ENCODE results near the gene RABGAP1.

Gene RABGAP1

DNA sequence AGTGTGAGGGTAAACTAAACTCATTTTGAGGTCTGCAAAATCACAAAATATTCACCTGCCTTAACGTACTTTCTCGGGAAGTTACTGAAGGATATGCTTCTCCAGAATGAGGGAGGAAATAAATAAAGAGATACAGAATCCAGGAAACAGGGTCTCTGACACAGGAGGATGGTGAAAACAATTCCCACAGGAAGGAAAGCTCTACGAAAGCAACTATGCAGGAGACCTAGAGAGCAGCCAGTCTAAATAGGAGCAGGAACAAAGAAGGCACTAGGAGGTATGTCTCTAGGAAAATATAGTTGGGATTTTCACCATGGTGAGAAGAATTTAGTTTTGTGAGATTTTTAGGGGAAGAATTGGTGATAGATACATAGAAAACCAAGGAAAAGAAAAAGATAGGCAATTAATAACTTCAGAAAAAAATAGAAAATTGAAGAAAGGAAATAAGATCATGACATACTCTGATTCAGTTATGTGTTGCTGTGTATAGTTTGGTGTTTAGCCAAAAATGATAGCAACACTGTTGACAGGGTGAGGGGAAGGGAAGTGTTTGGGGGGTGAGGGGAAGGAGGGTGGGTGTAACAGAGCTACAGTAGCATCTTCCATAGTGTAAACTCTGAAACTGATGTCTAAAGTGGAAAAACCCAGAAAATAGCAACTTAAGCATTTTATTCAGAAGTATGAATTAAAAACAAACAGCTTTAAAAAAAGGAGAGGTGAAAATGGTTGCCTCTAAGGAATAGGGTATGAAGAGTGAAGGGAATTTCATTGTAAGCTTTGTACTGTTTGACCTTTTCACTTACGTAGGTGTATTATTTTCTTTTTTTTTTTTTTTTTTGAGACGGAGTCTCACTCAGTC, 102.5 kb downstream of the RABGAP1 start:
- Histone ChIP-seq H3K4me1 (ENCODE audit: control insufficient read depth, insufficient read depth, low read length) (no peaks in the 10 kb centered on the region), H3K4me3 (ENCODE audit: low read length) (no peak overlapping the region), H3K27me3 (ENCODE audit: control insufficient read depth, insufficient read depth, low read length) (no peaks in the 10 kb centered on the region), H3K36me3 (ENCODE audit: control insufficient read depth, insufficient read depth, low read length) (no peaks in the 10 kb centered on the region), H3K9me3 (ENCODE audit: control insufficient read depth, low read length) (no peaks in the 10 kb centered on the region), H3K9ac (ENCODE audit: low read length) (no peak overlapping the region)

GRCh38 chr9:123044586-123044985, 103.8 kb downstream of the RABGAP1 start:
- Histone ChIP-seq H3K4me1 (ENCODE audit: control insufficient read depth, insufficient read depth, low read length) (no peaks in the 10 kb centered on the region), H3K9ac (ENCODE audit: low read length) (no peak overlapping the region), H3K36me3 (ENCODE audit: control insufficient read depth, insufficient read depth, low read length) (no peaks in the 10 kb centered on the region), H3K9me3 (ENCODE audit: control insufficient read depth, low read length) (no peaks in the 10 kb centered on the region), H3K27me3 (ENCODE audit: control insufficient read depth, insufficient read depth, low read length) (no peaks in the 10 kb centered on the region), H3K4me3 (ENCODE audit: low read length) (no peak overlapping the region)

DNA sequence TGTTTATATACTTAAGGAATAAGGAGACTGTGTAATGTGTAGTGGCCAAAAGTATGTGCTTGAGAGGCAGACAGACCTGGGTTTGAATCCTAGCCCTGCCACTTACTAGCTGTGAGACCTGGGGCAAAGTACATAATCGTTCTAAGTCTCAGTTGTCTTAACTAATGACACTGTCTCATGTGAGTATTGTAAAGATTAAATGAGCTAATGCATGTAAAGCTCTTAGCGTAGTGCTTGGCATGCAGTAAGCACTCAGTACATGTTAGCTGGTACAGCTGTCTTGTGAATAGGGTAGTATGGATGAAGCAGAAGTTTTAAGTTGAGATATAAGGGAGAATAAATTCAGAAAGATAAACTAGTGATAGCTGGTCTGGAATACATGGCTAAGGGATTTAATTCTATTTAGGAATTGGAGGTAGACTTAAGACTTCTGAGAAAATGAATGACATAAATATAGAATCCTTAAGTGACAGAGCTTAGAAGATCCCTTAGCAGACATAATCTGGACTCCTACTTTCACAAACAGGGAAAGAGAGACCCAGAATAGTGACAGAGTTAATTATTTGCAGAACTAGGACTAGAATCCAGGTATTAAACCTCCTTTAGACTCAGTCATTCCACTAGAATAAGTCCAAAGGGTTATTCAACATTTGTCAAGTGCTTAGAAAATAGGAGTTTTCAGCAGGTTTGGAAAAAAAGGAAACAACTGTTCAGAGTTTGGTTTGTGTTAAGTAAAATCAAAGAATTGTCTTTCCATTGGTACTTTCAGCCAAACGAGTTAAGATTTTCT, 105.8 kb downstream of the RABGAP1 start:
- H3K9me3 ChIP-seq (ENCODE audit: control insufficient read depth, low read length) = no peaks in the 10 kb centered on the region

GRCh38 chr9:123048748-123049147, 107.9 kb downstream of the RABGAP1 start:
- Histone ChIP-seq H3K27me3 (ENCODE audit: control insufficient read depth, insufficient read depth, low read length) (no peaks in the 10 kb centered on the region), H3K9ac (ENCODE audit: low read length) (no peak overlapping the region)

More for the DNA sequence above, 105.8 kb downstream of the RABGAP1 start:
- Histone ChIP-seq H3K4me3 (ENCODE audit: low read length) (no peak overlapping the region), H3K9ac (ENCODE audit: low read length) (no peak overlapping the region), H3K27me3 (ENCODE audit: control insufficient read depth, insufficient read depth, low read length) (no peaks in the 10 kb centered on the region), H3K4me1 (ENCODE audit: control insufficient read depth, insufficient read depth, low read length) (no peaks in the 10 kb centered on the region), H3K36me3 (ENCODE audit: control insufficient read depth, insufficient read depth, low read length) (no peaks in the 10 kb centered on the region)

GRCh38 chr9:123049589-123050222, 108.9 kb downstream of the RABGAP1 start:
- Histone ChIP-seq H3K36me3 (ENCODE audit: control insufficient read depth, insufficient read depth, low read length) (no peaks in the 10 kb centered on the region), H3K27me3 (ENCODE audit: control insufficient read depth, insufficient read depth, low read length) (no peaks in the 10 kb centered on the region), H3K4me3 (ENCODE audit: low read length) (no peak overlapping the region), H3K4me1 (ENCODE audit: control insufficient read depth, insufficient read depth, low read length) (no peaks in the 10 kb centered on the region), H3K9ac (ENCODE audit: low read length) (no peak overlapping the region), H3K9me3 (ENCODE audit: control insufficient read depth, low read length) (no peaks in the 10 kb centered on the region)

More at GRCh38 chr9:123048748-123049147, 107.9 kb downstream of the RABGAP1 start:
- Histone ChIP-seq H3K9me3 (ENCODE audit: control insufficient read depth, low read length) (no peaks in the 10 kb centered on the region), H3K36me3 (ENCODE audit: control insufficient read depth, insufficient read depth, low read length) (no peaks in the 10 kb centered on the region), H3K4me3 (ENCODE audit: low read length) (no peak overlapping the region), H3K4me1 (ENCODE audit: control insufficient read depth, insufficient read depth, low read length) (no peaks in the 10 kb centered on the region)

DNA sequence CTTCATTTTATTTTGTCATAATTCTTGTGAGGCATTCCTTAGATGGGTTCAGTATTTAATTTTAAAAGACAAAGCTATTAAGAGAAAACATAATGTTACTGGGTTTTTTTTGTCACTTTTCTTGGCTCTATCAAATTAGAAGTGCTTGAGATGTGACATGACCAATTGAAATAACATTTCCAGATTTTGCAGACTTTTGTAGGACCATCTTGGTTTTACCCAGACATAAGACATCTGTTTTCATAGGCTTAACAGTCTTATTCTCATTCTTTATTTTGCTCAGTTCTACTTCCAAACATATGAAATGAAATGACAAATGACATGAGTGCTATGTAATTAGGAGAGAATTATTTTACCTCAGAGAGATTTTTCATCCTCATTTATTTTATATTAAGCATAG, 112.2 kb downstream of the RABGAP1 start:
- Histone ChIP-seq H3K4me1 (ENCODE audit: control insufficient read depth, insufficient read depth, low read length) (no peaks in the 10 kb centered on the region), H3K4me3 (ENCODE audit: low read length) (no peak overlapping the region), H3K36me3 (ENCODE audit: control insufficient read depth, insufficient read depth, low read length) (no peaks in the 10 kb centered on the region), H3K9me3 (ENCODE audit: control insufficient read depth, low read length) (no peaks in the 10 kb centered on the region), H3K27me3 (ENCODE audit: control insufficient read depth, insufficient read depth, low read length) (no peaks in the 10 kb centered on the region), H3K9ac (ENCODE audit: low read length) (no peak overlapping the region)

DNA sequence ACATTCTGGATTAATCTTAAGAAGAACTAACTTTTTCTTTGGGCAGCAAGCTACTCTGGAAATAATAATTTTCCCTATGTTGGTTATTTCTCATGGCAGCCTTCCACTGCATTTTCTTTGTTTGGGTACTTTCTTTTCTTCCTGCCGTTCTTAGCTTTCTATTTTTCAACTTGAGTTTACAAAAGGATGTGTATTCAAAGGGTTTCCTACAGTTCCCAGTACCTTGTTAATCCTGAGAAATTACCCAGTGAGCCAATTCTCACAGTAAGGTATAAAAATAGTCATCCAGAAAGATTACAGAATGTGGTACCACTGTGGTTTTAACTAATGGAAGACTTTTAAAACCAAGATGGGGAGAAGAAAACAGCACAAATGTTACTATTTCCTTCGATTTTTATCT, 112.9 kb downstream of the RABGAP1 start:
- no peak overlapping the region for H3K9ac ChIP-seq (ENCODE audit: low read length)
- no peak overlapping the region for H3K4me3 ChIP-seq (ENCODE audit: low read length)
- H3K36me3 ChIP-seq (ENCODE audit: control insufficient read depth, insufficient read depth, low read length) = no peaks in the 10 kb centered on the region
- no peaks in the 10 kb centered on the region for H3K27me3 ChIP-seq (ENCODE audit: control insufficient read depth, insufficient read depth, low read length)
- H3K9me3 ChIP-seq (ENCODE audit: control insufficient read depth, low read length) = no peaks in the 10 kb centered on the region
- no peaks in the 10 kb centered on the region for H3K4me1 ChIP-seq (ENCODE audit: control insufficient read depth, insufficient read depth, low read length)

- Histone ChIP-seq H3K4me1 (ENCODE audit: control insufficient read depth, insufficient read depth, low read length) (no peaks in the 10 kb centered on the region), H3K36me3 (ENCODE audit: control insufficient read depth, insufficient read depth, low read length) (no peaks in the 10 kb centered on the region), H3K9ac (ENCODE audit: low read length) (no peak overlapping the region), H3K9me3 (ENCODE audit: control insufficient read depth, low read length) (no peaks in the 10 kb centered on the region), H3K27me3 (ENCODE audit: control insufficient read depth, insufficient read depth, low read length) (no peaks in the 10 kb centered on the region), H3K4me3 (ENCODE audit: low read length) (no peak overlapping the region)
Measured at GRCh38 chr9:123058834-123059233, 118.0 kb downstream of the RABGAP1 start.

- no peaks in the 10 kb centered on the region for H3K27me3 ChIP-seq (ENCODE audit: control insufficient read depth, insufficient read depth, low read length)
- no peak overlapping the region for H3K4me3 ChIP-seq (ENCODE audit: low read length)
- H3K9ac ChIP-seq (ENCODE audit: low read length) = no peak overlapping the region
- no peaks in the 10 kb centered on the region for H3K4me1 ChIP-seq (ENCODE audit: control insufficient read depth, insufficient read depth, low read length)
- no peaks in the 10 kb centered on the region for H3K9me3 ChIP-seq (ENCODE audit: control insufficient read depth, low read length)
- H3K36me3 ChIP-seq (ENCODE audit: control insufficient read depth, insufficient read depth, low read length) = no peaks in the 10 kb centered on the region
Measured at GRCh38 chr9:123059472-123060220, 118.8 kb downstream of the RABGAP1 start.

DNA sequence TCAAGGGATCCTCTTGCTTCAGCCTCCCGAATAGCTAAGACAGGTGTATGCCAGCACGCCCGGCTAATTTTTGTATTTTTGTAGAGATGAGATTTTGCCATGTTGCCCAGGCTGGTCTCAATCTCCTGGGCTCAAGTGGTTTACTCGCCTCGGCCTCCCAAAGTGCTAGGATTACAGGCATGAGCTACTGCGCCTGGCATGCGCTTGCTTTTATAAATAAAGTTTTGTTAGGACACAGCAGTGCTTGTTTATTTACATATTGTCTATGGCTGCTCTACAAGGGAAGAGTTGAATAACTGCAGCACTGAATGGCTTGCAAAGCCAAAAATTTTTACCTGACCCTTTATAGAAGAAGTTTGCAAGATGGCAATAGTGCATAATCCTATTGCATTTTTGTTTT, 120.4 kb downstream of the RABGAP1 start:
- no peak overlapping the region for H3K9ac ChIP-seq (ENCODE audit: low read length)
- no peaks in the 10 kb centered on the region for H3K36me3 ChIP-seq (ENCODE audit: control insufficient read depth, insufficient read depth, low read length)
- no peaks in the 10 kb centered on the region for H3K4me1 ChIP-seq (ENCODE audit: control insufficient read depth, insufficient read depth, low read length)
- no peaks in the 10 kb centered on the region for H3K27me3 ChIP-seq (ENCODE audit: control insufficient read depth, insufficient read depth, low read length)
- H3K4me3 ChIP-seq (ENCODE audit: low read length) = no peak overlapping the region
- H3K9me3 ChIP-seq (ENCODE audit: control insufficient read depth, low read length) = no peaks in the 10 kb centered on the region

DNA sequence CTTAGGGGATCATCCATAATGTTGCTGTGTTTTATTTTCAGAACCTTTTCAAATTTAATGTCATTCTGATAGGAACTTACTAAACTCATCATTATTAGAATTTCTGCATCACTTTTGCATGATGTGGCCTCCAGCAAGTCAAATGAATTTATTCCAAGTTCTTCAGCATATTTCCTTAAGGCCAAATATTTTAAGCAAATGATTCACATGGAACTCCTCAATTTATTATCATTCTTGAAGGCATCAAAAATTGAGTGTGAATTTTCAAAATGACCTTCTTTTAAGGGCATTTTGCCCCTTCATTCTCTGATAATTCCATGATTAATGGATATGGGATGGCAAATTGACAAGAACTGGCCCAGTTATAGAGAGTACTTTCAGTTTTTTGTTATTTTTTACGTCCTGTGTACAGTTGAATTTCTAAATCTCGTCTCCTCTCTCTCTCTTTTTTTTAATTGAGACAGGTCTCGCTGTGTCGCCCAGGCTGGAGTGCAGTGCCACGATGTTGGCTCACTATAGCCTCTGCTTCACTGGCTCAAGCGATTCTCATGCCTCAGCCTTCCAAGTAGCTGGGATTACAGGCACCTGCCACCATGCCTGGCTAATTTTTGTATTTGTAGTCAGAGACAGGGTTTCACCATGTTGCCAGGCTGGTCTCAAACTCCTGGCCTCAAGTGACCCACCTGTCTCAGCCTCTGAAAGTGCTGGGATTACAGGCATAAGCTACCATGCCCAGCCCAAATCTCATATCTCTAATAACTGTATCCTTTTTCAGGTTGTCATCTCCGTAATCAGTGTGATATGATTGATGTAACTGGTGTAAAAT, 121.7 kb downstream of the RABGAP1 start:
- Histone ChIP-seq H3K4me1 (ENCODE audit: control insufficient read depth, insufficient read depth, low read length) (no peaks in the 10 kb centered on the region), H3K9me3 (ENCODE audit: control insufficient read depth, low read length) (no peaks in the 10 kb centered on the region), H3K27me3 (ENCODE audit: control insufficient read depth, insufficient read depth, low read length) (no peaks in the 10 kb centered on the region), H3K4me3 (ENCODE audit: low read length) (no peak overlapping the region), H3K9ac (ENCODE audit: low read length) (no peak overlapping the region), H3K36me3 (ENCODE audit: control insufficient read depth, insufficient read depth, low read length) (no peaks in the 10 kb centered on the region)
